ENCODE data around the gene MRAP. TPM values are rescaled to one million over a fixed set of nuclear protein-coding genes. Genes with fewer than 3 reads are reported as not detected.
"Not testable (repeated sequence)": the region's sequence is repeated elsewhere in the genome, so short reads cannot be mapped to it uniquely, and the experiment has no call there.

The MRAP gene
- total and polyA plus RNA-seq, 9 of the 15 experiments (the other 6 are each of a cell fraction or from before 2014, with no cell fraction given): 0.63 to 2.3 TPM; not detected in 7

- H3K36me3 ChIP-seq (ENCODE audit: control insufficient read depth, insufficient read depth, low read length); H2AFZ ChIP-seq (ENCODE audit: low read depth, low read length); H3K79me2 ChIP-seq (ENCODE audit: control insufficient read depth, insufficient read depth, low read length); DNase-seq (ENCODE audit: extremely low read depth in 1 of 4, low spot score in 3 of 4); H3K4me2 ChIP-seq (ENCODE audit: insufficient read depth, low read length); H3K9me3 ChIP-seq (replicated peaks; ENCODE audit: control insufficient read depth, insufficient read depth, low read depth, low read length); H3K9ac ChIP-seq (ENCODE audit: insufficient read depth in 1 of 2, low read depth in 2 of 2, low read length in 2 of 2); in situ Hi-C loops (cut with MboI); ATAC-seq; H3K27ac ChIP-seq (ENCODE audit: extremely low read depth, low read depth, low read length); H3K4me3 ChIP-seq; FAIRE-seq; BruUV-seq (replicated peaks); H4K20me1 ChIP-seq (replicated peaks; ENCODE audit: control insufficient read depth, insufficient read depth, low read length); H3K9me1 ChIP-seq (ENCODE audit: control insufficient read depth, insufficient read depth, low read length); H3K4me1 ChIP-seq (replicated peaks in 1 of 2; ENCODE audit: control insufficient read depth in 2 of 2, insufficient read depth in 2 of 2, low read length in 2 of 2): not testable (repeated sequence)
- 2% methylated on average over 5 of the region's 5 CpGs for WGBS (ENCODE audit: insufficient coverage, low coverage, missing lambda C conversion rate)
- peaks cover 36 to 39% of the 10 kb centered on the region in 2 experiments for H3K27me3 ChIP-seq (ENCODE audit: control insufficient read depth in 2 of 2, insufficient read depth in 2 of 2, low read length in 2 of 2)
- intact Hi-C loops (cut with micrococcal nuclease): loop anchor here (1.0 kb wide), 5 partner anchors 74 to 472 kb away; no protein-coding TSS in a partner anchor
- POLR2A ChIA-PET: interaction anchor here (1.2 to 1.5 kb wide), 2 partner anchors 11 to 163 kb away, joined by 4 read pairs; no protein-coding TSS in a partner anchor
- CTCF ChIA-PET (ENCODE audit: low intra/inter-chr PET ratio): interaction anchor here (1.2 to 1.8 kb wide), 4 partner anchors 267 to 1060 kb away, joined by 3 to 10 read pairs (median 7); no protein-coding TSS in a partner anchor
Measured at GRCh38 chr21:32258786-32259048, 39.9 kb upstream of the MRAP start.

- FAIRE-seq (no peak), ATAC-seq (no peak), DNase-seq (ENCODE audit: extremely low read depth in 1 of 4, low spot score in 3 of 4) (no peak)
- H3K27me3 ChIP-seq (ENCODE audit: control insufficient read depth in 2 of 2, insufficient read depth in 2 of 2, low read length in 2 of 2): peaks cover 34 to 36% of the 10 kb centered on the region in 2 experiments
- BruUV-seq (replicated peaks): no TSS peak
- no peaks in the 10 kb centered on the region for H3K9me1 ChIP-seq (ENCODE audit: control insufficient read depth, insufficient read depth, low read length)
- no peaks in the 10 kb centered on the region for H4K20me1 ChIP-seq (replicated peaks; ENCODE audit: control insufficient read depth, insufficient read depth, low read length)
- in situ Hi-C loops (cut with MboI) (no loop called here), intact Hi-C loops (cut with micrococcal nuclease) (no loop called here)
- no peaks in the 10 kb centered on the region for H3K79me2 ChIP-seq (ENCODE audit: control insufficient read depth, insufficient read depth, low read length)
- H3K4me2 ChIP-seq (ENCODE audit: insufficient read depth, low read length): no peak overlapping the region
- 0 out of 5 replicates have a peak, but pooled peaks cover 0 to 3% of the 10 kb centered on the region in 2 experiments for H3K4me1 ChIP-seq (replicated peaks in 1 of 2; ENCODE audit: control insufficient read depth in 2 of 2, insufficient read depth in 2 of 2, low read length in 2 of 2)
- no peaks in the 10 kb centered on the region for H3K9me3 ChIP-seq (replicated peaks; ENCODE audit: control insufficient read depth, insufficient read depth, low read depth, low read length)
- H3K4me3 ChIP-seq: no peak overlapping the region
- H3K36me3 ChIP-seq (ENCODE audit: control insufficient read depth, insufficient read depth, low read length): no peaks in the 10 kb centered on the region
- ChIA-PET CTCF (ENCODE audit: low intra/inter-chr PET ratio) (no interaction called here), POLR2A (interaction anchor here (0.6 to 1.0 kb wide), 2 partner anchors 9 to 296 kb away, joined by 3 to 4 read pairs; no protein-coding TSS in a partner anchor)
- 14% methylated on average over 2 of the region's 2 CpGs for WGBS (ENCODE audit: insufficient coverage, low coverage, missing lambda C conversion rate)
- no peak overlapping the region for H2AFZ ChIP-seq (ENCODE audit: low read depth, low read length)
- no peak overlapping the region for H3K27ac ChIP-seq (ENCODE audit: extremely low read depth, low read depth, low read length)
- H3K9ac ChIP-seq (ENCODE audit: insufficient read depth in 1 of 2, low read depth in 2 of 2, low read length in 2 of 2): no peak overlapping the region
- TF ChIP-seq SIN3B (IDR thresholded peaks at IDR 0.05; ENCODE audit: low read depth) (no peak), NCOA2 (IDR thresholded peaks at IDR 0.05; ENCODE audit: partially characterized antibody in 2 of 2) (no peak), ZFP36 (IDR thresholded peaks at IDR 0.05; ENCODE audit: low read depth, low read length, partially characterized antibody) (peak; percentile 96), RBM25 (IDR thresholded peaks at IDR 0.05; ENCODE audit: low read depth, low read length, severe bottlenecking) (peak; percentile 29), ELF2 (CRISPR knock-in tag; IDR thresholded peaks at IDR 0.05) (no peak), JUNB (CRISPR knock-in tag; conservative IDR thresholded peaks at IDR 0.05) (no peak), DDX20 (tag; IDR thresholded peaks at IDR 0.05; ENCODE audit: low read depth) (no peak), YY1 (IDR thresholded peaks at IDR 0.05; ENCODE audit: borderline replicate concordance in 1 of 3, control insufficient read depth in 1 of 3, extremely low read depth in 1 of 3, insufficient read depth in 3 of 3, insufficient read length in 1 of 3, insufficient replicate concordance in 2 of 3, low read depth in 1 of 3, low read length in 2 of 3) (no peak), THRA (IDR thresholded peaks at IDR 0.05) (no peak), CREBBP (IDR thresholded peaks at IDR 0.05; ENCODE audit: low read depth, low read length) (no peak), JUN (IDR thresholded peaks at IDR 0.05; ENCODE audit: borderline replicate concordance, low read depth, low read length) (no peak), JUN (CRISPR knock-in tag; IDR thresholded peaks at IDR 0.05; ENCODE audit: borderline replicate concordance) (no peak), ZNF197 (CRISPR knock-in tag; IDR thresholded peaks at IDR 0.05; ENCODE audit: low read depth) (no peak), MLX (CRISPR knock-in tag; conservative IDR thresholded peaks at IDR 0.05) (no peak)
Measured at GRCh38 chr21:32260130-32260529, 38.5 kb upstream of the MRAP start.

Measured in K562 (cell line).